Left ventricle myocardium inferior (tissue), 1 donor: ENCODE data around the gene BOC. TPM values are rescaled to one million over a fixed set of nuclear protein-coding genes. Genes with fewer than 3 reads are reported as not detected.
A peak's percentile ranks its signal among the peaks of the same experiment; 100 is the strongest.

Experiments used
- DNase-seq: peaks from one replicate; pipeline ENCODE4 v3.0.0-alpha.2; 2020
- H3K27ac ChIP-seq: fragments of 200-600 bp; replicated peaks from 2 replicates; pipeline ENCODE4 v1.8.0; 2021
- H3K27me3 ChIP-seq: fragments of 200-600 bp; 2 replicates; pipeline ENCODE4 v1.8.0; 2021; ENCODE audit warnings: low read depth
- H3K36me3 ChIP-seq: fragments of 200-600 bp; 2 replicates; pipeline ENCODE4 v1.8.0; 2021
- H3K4me1 ChIP-seq: fragments of 200-600 bp; 2 replicates; pipeline ENCODE4 v1.8.0; 2021
- H3K4me3 ChIP-seq: fragments of 200-600 bp; 2 replicates; pipeline ENCODE4 v1.8.0; 2021; ENCODE audit warnings: mild to moderate bottlenecking, moderate library complexity
- H3K9me3 ChIP-seq: fragments of 200-600 bp; replicated peaks from 2 replicates; pipeline ENCODE4 v1.8.0; 2021
- intact Hi-C: fragments of 100-400 bp; cut with micrococcal nuclease; formaldehyde crosslinking; loops from one replicate; pipeline ENCODE4 v1.11.0; 2022
- long read RNA-seq: library from polyadenylated mRNA; unstranded; transcript quantifications from one replicate; pipeline ENCODE4 v2.0.0, GENCODE V29; 2021
- total RNA-seq: library from RNA; stranded (reverse); fragmentation: NEBNext Ultra II Directional; extraction: Animal tissue kit (Norgen Biotek cat#: 25700); gene quantifications from one replicate; pipeline ENCODE4 v1.2.1, GENCODE V29; 2021
- TF ChIP-seq, protein P1 (sequence below): fragments of 200-600 bp; IDR thresholded peaks from 2 replicates; pipeline ENCODE4 v1.8.0; 2021; ENCODE audit warnings: antibody characterized with exemption, mild to moderate bottlenecking, borderline replicate concordance
- donor health status: DM: no; HTN: yes; CAD: no; lungs with severe emphysema.

BOC gene, protein sequence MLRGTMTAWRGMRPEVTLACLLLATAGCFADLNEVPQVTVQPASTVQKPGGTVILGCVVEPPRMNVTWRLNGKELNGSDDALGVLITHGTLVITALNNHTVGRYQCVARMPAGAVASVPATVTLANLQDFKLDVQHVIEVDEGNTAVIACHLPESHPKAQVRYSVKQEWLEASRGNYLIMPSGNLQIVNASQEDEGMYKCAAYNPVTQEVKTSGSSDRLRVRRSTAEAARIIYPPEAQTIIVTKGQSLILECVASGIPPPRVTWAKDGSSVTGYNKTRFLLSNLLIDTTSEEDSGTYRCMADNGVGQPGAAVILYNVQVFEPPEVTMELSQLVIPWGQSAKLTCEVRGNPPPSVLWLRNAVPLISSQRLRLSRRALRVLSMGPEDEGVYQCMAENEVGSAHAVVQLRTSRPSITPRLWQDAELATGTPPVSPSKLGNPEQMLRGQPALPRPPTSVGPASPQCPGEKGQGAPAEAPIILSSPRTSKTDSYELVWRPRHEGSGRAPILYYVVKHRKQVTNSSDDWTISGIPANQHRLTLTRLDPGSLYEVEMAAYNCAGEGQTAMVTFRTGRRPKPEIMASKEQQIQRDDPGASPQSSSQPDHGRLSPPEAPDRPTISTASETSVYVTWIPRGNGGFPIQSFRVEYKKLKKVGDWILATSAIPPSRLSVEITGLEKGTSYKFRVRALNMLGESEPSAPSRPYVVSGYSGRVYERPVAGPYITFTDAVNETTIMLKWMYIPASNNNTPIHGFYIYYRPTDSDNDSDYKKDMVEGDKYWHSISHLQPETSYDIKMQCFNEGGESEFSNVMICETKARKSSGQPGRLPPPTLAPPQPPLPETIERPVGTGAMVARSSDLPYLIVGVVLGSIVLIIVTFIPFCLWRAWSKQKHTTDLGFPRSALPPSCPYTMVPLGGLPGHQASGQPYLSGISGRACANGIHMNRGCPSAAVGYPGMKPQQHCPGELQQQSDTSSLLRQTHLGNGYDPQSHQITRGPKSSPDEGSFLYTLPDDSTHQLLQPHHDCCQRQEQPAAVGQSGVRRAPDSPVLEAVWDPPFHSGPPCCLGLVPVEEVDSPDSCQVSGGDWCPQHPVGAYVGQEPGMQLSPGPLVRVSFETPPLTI
- 6.7 TPM for total RNA-seq
- long read RNA-seq, partial matches to known transcripts: 3 of 10 reads
- long read RNA-seq, other reads (novel, unspliced or antisense): 7 of 10 reads

GRCh38 chr3:113211330-113212149 lies at the start of gene BOC:
Gene BOC, plus strand, starts transcription at chr3:113211557. Its CDS starts 38,246 bp downstream, at chr3:113249803.
- peak within 1 kb of the TSS; percentile 89 for H3K27ac ChIP-seq
- H3K4me3 ChIP-seq: peak within 1 kb of the TSS; percentile 78
- DNase-seq: peak; percentile 36
- no peaks in the 10 kb centered on the region for H3K9me3 ChIP-seq
- peaks cover 53% of the 10 kb centered on the region for H3K27me3 ChIP-seq
- H3K36me3 ChIP-seq: peaks cover 6% of the 10 kb centered on the region
- peaks cover 21% of the 10 kb centered on the region for H3K4me1 ChIP-seq
- TF ChIP-seq, protein P1, sequence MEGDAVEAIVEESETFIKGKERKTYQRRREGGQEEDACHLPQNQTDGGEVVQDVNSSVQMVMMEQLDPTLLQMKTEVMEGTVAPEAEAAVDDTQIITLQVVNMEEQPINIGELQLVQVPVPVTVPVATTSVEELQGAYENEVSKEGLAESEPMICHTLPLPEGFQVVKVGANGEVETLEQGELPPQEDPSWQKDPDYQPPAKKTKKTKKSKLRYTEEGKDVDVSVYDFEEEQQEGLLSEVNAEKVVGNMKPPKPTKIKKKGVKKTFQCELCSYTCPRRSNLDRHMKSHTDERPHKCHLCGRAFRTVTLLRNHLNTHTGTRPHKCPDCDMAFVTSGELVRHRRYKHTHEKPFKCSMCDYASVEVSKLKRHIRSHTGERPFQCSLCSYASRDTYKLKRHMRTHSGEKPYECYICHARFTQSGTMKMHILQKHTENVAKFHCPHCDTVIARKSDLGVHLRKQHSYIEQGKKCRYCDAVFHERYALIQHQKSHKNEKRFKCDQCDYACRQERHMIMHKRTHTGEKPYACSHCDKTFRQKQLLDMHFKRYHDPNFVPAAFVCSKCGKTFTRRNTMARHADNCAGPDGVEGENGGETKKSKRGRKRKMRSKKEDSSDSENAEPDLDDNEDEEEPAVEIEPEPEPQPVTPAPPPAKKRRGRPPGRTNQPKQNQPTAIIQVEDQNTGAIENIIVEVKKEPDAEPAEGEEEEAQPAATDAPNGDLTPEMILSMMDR: no peak
- intact Hi-C loops: no loop called here

DNA sequence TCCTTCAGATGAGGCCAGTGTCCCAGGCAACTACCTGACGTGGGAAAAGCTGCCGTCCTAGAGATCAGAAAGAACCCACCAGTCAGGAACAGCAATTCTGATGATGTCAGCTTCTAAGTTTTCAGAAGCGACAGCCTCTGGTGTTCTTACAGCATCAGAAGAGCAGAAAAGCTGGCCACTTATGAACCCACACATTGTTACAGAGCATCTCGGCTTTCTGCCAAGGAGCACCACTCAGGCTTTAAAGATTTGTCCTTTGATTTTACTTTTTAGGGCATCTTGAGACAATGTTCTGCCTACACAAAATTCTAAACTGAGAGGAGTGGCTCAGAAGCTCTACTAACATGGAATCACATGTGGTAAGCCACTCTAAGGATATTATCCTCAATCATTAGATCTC lies 49.7 kb upstream of the BOC start:
- Histone ChIP-seq H3K9me3 (no peaks in the 10 kb centered on the region), H3K27ac (no peak overlapping the region), H3K4me1 (peaks cover 7% of the 10 kb centered on the region), H3K27me3 (no peaks in the 10 kb centered on the region), H3K36me3 (no peaks in the 10 kb centered on the region), H3K4me3 (no peak overlapping the region)
- TF ChIP-seq, protein P1: no peak
- intact Hi-C loops: no loop called here
- no peak for DNase-seq

DNA sequence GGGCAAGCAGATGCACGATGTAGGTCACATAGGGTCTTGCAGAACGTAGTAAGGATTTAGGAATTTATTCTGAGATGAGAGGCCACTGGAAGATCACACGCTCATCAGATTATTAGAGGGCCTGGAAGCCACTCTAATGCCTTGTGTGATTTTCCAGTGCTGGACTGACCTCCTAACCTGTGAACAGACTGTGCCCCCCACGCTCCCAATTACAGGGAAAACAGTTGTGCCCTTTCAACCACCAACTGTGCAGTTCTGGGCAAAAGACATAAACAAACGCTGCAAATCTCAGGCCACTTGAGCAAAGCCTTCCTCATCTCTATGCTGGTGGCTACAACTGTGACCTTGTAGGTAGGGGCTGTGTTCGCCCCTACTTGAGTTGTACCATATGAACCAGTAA lies 48.2 kb upstream of the BOC start:
- intact Hi-C loops: no loop called here
- H3K27me3 ChIP-seq: no peaks in the 10 kb centered on the region
- H3K4me1 ChIP-seq: peaks cover 15% of the 10 kb centered on the region
- no peak overlapping the region for H3K4me3 ChIP-seq
- no peaks in the 10 kb centered on the region for H3K36me3 ChIP-seq
- no peak overlapping the region for H3K27ac ChIP-seq
- TF ChIP-seq, protein P1: no peak
- H3K9me3 ChIP-seq: no peaks in the 10 kb centered on the region
- no peak for DNase-seq

DNA sequence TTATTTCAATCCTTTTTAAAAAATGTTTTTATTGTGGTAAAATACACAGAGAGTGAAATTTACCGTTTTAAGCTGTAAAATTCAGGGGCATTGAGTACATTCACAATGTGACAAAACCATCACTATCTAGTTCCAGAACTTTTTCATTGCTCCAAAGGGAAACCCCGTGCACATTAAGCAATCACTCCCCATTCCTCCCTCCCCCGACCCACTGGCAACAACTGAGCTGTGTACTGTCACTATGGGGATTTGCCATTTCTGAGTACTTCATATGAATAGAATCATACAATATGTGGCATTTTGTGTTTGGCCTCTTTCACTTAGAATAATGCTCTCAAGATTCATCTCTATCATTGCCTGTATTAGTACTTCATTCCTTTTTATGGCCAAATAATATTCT lies 45.5 kb upstream of the BOC start:
- Histone ChIP-seq H3K4me3 (no peak overlapping the region), H3K36me3 (no peaks in the 10 kb centered on the region), H3K4me1 (peaks cover 15% of the 10 kb centered on the region), H3K27ac (peak overlapping the region; percentile 61), H3K9me3 (no peaks in the 10 kb centered on the region), H3K27me3 (no peaks in the 10 kb centered on the region)
- intact Hi-C loops: no loop called here
- TF ChIP-seq, protein P1: no peak
- no peak for DNase-seq
